Mucosa of stomach (tissue), 1 donor: Measurements from ENCODE around the gene AUTS2.
"Not testable (repeated sequence)": the region's sequence is repeated elsewhere in the genome, so short reads cannot be mapped to it uniquely, and the experiment has no call there.

Source experiments
- H3K27me3 ChIP-seq: one replicate; pipeline ENCODE4 v1.7.0; 2013; ENCODE audit warnings: mild to moderate bottlenecking, low read length; ENCODE audit not compliant: control insufficient read depth, insufficient read depth
- H3K36me3 ChIP-seq: one replicate; pipeline ENCODE4 v1.7.0; 2013; ENCODE audit warnings: low read length; ENCODE audit not compliant: control insufficient read depth, insufficient read depth
- H3K4me1 ChIP-seq: one replicate; pipeline ENCODE4 v1.7.0; 2013; ENCODE audit warnings: mild to moderate bottlenecking, low read length; ENCODE audit not compliant: control insufficient read depth, insufficient read depth
- H3K4me3 ChIP-seq: one replicate; pipeline ENCODE4 v1.7.0; 2013; ENCODE audit warnings: low read length
- H3K9ac ChIP-seq: one replicate; pipeline ENCODE4 v1.7.0; 2013; ENCODE audit warnings: mild to moderate bottlenecking, low read length, moderate library complexity
- H3K9me3 ChIP-seq: one replicate; pipeline ENCODE4 v1.7.0; 2013; ENCODE audit warnings: mild to moderate bottlenecking, low read length, moderate library complexity; ENCODE audit not compliant: control insufficient read depth
- donor health status: Pancreatic carcinoma.

Gene AUTS2

DNA sequence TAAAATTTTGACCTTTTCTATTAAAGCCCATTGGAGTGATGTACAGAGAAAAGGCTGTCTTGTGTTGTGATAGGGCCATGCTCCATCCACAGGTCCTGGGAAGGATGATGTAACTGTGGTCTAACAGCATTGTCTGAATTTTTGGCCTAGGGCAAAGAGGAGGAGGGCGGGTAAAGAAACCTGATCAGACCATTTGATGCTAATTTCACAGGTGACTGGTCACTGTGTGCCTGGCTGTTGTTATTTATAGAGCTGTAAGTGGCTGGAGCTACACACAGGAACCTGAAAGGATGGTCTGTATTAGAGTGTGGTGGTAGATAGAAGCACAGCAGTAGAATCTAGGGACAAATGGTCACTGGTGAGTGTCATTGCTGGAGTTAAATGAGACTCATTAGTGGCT is 182.1 kb downstream of the AUTS2 start:
- Histone ChIP-seq H3K9me3 (no peaks in the 10 kb centered on the region), H3K4me3 (no peak overlapping the region), H3K9ac (no peak overlapping the region), H3K27me3 (no peaks in the 10 kb centered on the region), H3K36me3 (no peaks in the 10 kb centered on the region), H3K4me1 (no peaks in the 10 kb centered on the region)

- Histone ChIP-seq H3K4me1 (no peaks in the 10 kb centered on the region), H3K36me3 (no peaks in the 10 kb centered on the region), H3K4me3 (no peak overlapping the region), H3K9ac (no peak overlapping the region), H3K9me3 (no peaks in the 10 kb centered on the region), H3K27me3 (no peaks in the 10 kb centered on the region)
Observed at GRCh38 chr7:69781412-69781846, 183.2 kb downstream of the AUTS2 start.

DNA sequence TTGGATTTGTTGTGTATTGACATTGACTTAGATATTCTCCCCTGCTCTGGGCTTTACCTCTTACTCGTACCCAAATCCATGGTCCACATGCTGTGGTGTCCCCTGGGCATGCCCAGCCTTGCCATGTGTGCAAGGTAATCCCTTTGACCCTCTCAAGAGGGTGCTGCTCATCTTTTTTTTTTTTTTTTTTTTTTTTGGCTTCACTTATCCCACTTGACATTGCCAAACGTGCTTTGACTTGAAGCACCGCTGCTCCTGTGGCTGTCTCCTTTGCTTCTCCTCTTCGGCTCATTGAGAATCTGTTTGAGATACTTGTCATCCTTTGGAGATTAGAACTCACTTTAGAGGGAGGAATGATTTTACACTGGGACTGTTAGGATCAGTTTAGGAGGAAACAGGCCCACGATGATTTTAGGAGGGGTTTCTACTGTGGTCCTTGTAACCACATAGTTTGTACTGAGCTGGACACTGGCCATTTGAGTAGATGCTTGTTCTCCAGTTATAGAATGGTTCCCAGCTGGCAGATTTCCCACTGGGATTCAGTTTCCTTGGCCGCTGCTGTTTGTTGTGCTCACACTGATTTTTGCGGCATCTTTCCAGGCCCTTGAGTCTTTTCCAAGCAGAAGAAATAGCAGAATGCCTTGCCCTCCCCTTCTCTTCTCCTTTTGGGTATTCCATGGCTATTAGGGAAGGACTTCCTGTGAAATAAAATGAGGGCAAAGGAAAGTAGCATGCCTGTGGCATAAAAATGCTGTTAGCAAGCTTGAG is 184.8 kb downstream of the AUTS2 start:
- H3K9me3 ChIP-seq: no peaks in the 10 kb centered on the region
- H3K4me3 ChIP-seq: no peak overlapping the region
- H3K9ac ChIP-seq: no peak overlapping the region
- H3K4me1 ChIP-seq: no peaks in the 10 kb centered on the region
- H3K36me3 ChIP-seq: no peaks in the 10 kb centered on the region
- H3K27me3 ChIP-seq: no peaks in the 10 kb centered on the region

DNA sequence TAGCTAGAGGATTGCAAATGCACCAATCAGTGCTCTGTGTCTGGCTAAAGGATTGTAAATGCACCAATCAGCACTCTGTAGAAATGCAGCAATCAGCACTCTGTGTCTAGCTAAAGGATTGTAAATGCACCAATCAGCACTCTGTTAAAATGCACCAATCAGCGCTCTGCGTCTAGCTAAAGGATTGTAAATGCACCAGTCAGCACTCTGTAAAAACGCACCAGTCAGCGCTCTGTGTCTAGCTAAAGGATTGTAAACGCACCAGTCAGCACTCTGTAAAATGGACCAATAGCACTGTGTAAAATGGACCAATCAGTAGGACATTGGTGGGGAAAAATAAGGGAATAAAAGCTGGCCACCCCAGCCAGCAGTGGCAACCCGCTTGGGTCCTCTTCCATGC is 187.9 kb downstream of the AUTS2 start:
- not testable (repeated sequence) for H3K27me3 ChIP-seq, H3K9me3 ChIP-seq, H3K4me3 ChIP-seq, H3K4me1 ChIP-seq, H3K9ac ChIP-seq, H3K36me3 ChIP-seq

DNA sequence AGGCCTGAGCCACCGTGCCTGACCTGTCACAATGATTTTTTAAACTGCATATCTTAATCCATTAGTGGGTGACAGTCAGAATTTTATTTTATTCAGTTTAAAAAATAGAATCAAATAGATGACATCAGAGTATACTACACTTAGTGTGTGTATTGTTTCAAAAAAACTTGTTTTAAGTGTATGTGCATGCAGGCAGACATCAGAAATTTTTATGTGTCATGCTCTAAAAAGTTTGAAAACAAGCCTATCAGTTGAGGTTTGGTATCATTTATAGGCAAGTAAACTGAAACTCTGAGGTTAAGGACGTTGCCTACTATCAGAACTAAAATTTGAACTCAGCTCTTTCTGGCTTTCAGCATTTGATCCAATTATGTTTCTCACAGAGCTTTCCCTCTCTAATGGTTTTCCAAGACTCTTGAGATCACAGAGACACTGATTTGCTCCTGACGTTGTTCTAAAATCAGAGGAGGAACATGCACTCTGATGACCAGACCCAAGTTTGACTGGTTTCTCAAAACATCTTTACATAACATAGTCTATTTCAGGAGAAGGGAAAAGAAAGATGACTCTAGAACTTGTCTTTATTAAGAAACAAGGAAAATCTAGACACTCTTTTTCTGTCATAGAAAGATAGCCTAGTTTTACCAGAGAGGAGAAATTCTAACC is 188.6 kb downstream of the AUTS2 start:
- no peaks in the 10 kb centered on the region for H3K36me3 ChIP-seq
- no peak overlapping the region for H3K4me3 ChIP-seq
- no peaks in the 10 kb centered on the region for H3K27me3 ChIP-seq
- no peaks in the 10 kb centered on the region for H3K4me1 ChIP-seq
- no peaks in the 10 kb centered on the region for H3K9me3 ChIP-seq
- no peak overlapping the region for H3K9ac ChIP-seq

- Histone ChIP-seq H3K4me1 (no peaks in the 10 kb centered on the region), H3K36me3 (no peaks in the 10 kb centered on the region), H3K9me3 (no peaks in the 10 kb centered on the region), H3K4me3 (no peak overlapping the region), H3K9ac (no peak overlapping the region), H3K27me3 (no peaks in the 10 kb centered on the region)
Observed at GRCh38 chr7:69787736-69788431, 189.6 kb downstream of the AUTS2 start.

DNA sequence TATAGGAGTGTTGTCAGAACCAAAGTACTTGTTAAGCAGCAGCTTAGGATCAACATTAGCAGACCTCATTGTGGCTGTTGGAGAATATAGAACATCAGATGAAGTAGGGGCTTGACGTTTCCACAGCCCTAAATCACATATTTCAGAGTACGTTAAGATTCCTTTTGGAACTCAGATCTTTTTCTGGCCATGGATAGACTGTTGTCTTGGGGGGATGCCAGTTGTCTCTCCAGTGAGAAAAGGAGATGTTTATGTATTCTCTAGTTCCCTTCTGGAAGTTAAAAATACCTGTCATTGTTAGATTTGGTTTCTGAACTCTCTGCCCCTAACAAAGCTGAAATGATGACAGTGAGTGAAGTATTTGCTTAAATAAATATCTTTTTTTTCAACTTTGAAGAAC is 191.3 kb downstream of the AUTS2 start:
- Histone ChIP-seq H3K36me3 (no peaks in the 10 kb centered on the region), H3K27me3 (no peaks in the 10 kb centered on the region), H3K4me3 (no peak overlapping the region), H3K4me1 (no peaks in the 10 kb centered on the region), H3K9me3 (no peaks in the 10 kb centered on the region), H3K9ac (no peak overlapping the region)

GRCh38 chr7:69790977-69791724 is 192.9 kb downstream of the AUTS2 start:
- H3K4me3 ChIP-seq: no peak overlapping the region
- no peaks in the 10 kb centered on the region for H3K9me3 ChIP-seq
- no peaks in the 10 kb centered on the region for H3K36me3 ChIP-seq
- H3K27me3 ChIP-seq: no peaks in the 10 kb centered on the region
- no peaks in the 10 kb centered on the region for H3K4me1 ChIP-seq
- no peak overlapping the region for H3K9ac ChIP-seq

- H3K27me3 ChIP-seq: no peaks in the 10 kb centered on the region
- H3K9me3 ChIP-seq: no peaks in the 10 kb centered on the region
- no peak overlapping the region for H3K9ac ChIP-seq
- no peak overlapping the region for H3K4me3 ChIP-seq
- H3K36me3 ChIP-seq: no peaks in the 10 kb centered on the region
- H3K4me1 ChIP-seq: no peaks in the 10 kb centered on the region
Observed at GRCh38 chr7:69791739-69792138, 193.5 kb downstream of the AUTS2 start.

DNA sequence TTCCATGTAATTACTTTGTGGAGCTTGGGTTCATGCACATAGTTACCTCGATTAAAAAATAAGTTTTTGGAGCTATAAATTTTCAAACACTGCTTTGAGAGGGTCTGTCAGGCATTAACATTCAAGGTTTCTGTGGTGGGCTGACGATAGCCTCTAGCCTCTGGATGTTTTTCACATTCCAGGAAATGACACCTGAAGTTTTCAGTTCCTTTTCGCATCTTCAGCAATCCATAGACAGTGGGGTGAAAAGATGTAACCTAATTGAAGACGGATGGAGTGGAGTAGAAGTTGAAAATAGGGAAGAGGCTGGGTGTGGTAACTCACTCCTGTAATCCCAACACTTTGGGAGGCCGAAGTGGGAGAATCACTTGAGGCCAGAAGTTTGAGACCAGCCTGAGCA is 197.7 kb downstream of the AUTS2 start:
- no peak overlapping the region for H3K9ac ChIP-seq
- peaks cover 11% of the 10 kb centered on the region for H3K4me1 ChIP-seq
- H3K9me3 ChIP-seq: no peaks in the 10 kb centered on the region
- H3K4me3 ChIP-seq: no peak overlapping the region
- H3K36me3 ChIP-seq: no peaks in the 10 kb centered on the region
- no peaks in the 10 kb centered on the region for H3K27me3 ChIP-seq

- no peaks in the 10 kb centered on the region for H3K36me3 ChIP-seq
- no peak overlapping the region for H3K9ac ChIP-seq
- H3K4me1 ChIP-seq: peaks cover 12% of the 10 kb centered on the region
- H3K27me3 ChIP-seq: no peaks in the 10 kb centered on the region
- no peaks in the 10 kb centered on the region for H3K9me3 ChIP-seq
- no peak overlapping the region for H3K4me3 ChIP-seq
Observed at GRCh38 chr7:69796416-69796815, 198.1 kb downstream of the AUTS2 start.
